Endothelial cell (in vitro differentiated cells): ENCODE data around the gene FHOD3. TPM values are rescaled to one million over a fixed set of nuclear protein-coding genes. Genes with fewer than 3 reads are reported as not detected.

ENCODE experiments used
- DNase-seq: peaks from one replicate; pipeline ENCODE4 v3.0.0; 2021; ENCODE audit warnings: low spot score
- H3K27ac Mint-ChIP-seq: one replicate; pipeline ENCODE4 v1.8.0; 2021; ENCODE audit warnings: mixed read lengths, inconsistent platforms; ENCODE audit not compliant: unreplicated experiment
- H3K27me3 Mint-ChIP-seq: one replicate; pipeline ENCODE4 v1.8.0; 2021; ENCODE audit warnings: mild to moderate bottlenecking, moderate library complexity, mixed read lengths, inconsistent platforms; ENCODE audit not compliant: unreplicated experiment
- H3K36me3 Mint-ChIP-seq: one replicate; pipeline ENCODE4 v1.8.0; 2021; ENCODE audit warnings: mild to moderate bottlenecking, low read depth, mixed read lengths, inconsistent platforms; ENCODE audit not compliant: unreplicated experiment
- H3K4me1 Mint-ChIP-seq: one replicate; pipeline ENCODE4 v1.8.0; 2021; ENCODE audit warnings: mild to moderate bottlenecking, mixed read lengths, inconsistent platforms; ENCODE audit not compliant: unreplicated experiment
- H3K4me3 Mint-ChIP-seq: one replicate; pipeline ENCODE4 v1.8.0; 2021; ENCODE audit warnings: mild to moderate bottlenecking, mixed read lengths, inconsistent platforms; ENCODE audit not compliant: unreplicated experiment
- H3K9me3 Mint-ChIP-seq: one replicate; pipeline ENCODE4 v1.8.0; 2021; ENCODE audit warnings: mixed read lengths, inconsistent platforms; ENCODE audit not compliant: unreplicated experiment
- total RNA-seq: library from RNA; stranded (reverse); fragmentation: NEBNext Ultra II Directional; extraction: Animal tissue kit (Norgen Biotek cat#: 25700); gene quantifications from one replicate; pipeline ENCODE4 v1.2.1, GENCODE V29; 2021; ENCODE audit not compliant: unreplicated experiment
- TF ChIP-seq, protein P1 (sequence below): fragments of 200-600 bp; sonication (generic); IDR thresholded peaks from one replicate; pipeline ENCODE4 v1.5.0; 2021; ENCODE audit warnings: antibody characterized with exemption; ENCODE audit not compliant: unreplicated experiment

FHOD3 gene
- total RNA-seq, 1 donor from 2014 or later = 0.67 TPM

DNA sequence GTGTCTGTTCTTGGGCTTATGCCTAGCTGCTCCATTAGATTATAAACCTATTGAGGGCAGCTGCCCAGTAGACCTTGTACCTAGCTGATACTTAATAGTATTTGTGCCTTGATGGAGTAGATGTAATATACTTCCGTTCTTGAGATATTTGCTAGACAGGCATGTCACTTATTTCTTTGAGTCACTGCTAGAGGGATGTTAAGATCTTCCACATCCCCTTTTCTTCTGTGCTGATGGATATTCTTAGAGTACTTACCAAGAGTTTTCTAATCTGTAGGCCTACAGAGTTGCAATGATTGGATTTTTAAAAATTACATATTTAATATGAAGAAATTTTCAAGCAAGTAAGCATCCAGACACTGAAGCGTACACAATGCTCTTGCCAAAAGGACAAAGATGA, 304.6 kb downstream of the FHOD3 start:
- no peaks in the 10 kb centered on the region for H3K27me3 Mint-ChIP-seq
- TF ChIP-seq, protein P1, sequence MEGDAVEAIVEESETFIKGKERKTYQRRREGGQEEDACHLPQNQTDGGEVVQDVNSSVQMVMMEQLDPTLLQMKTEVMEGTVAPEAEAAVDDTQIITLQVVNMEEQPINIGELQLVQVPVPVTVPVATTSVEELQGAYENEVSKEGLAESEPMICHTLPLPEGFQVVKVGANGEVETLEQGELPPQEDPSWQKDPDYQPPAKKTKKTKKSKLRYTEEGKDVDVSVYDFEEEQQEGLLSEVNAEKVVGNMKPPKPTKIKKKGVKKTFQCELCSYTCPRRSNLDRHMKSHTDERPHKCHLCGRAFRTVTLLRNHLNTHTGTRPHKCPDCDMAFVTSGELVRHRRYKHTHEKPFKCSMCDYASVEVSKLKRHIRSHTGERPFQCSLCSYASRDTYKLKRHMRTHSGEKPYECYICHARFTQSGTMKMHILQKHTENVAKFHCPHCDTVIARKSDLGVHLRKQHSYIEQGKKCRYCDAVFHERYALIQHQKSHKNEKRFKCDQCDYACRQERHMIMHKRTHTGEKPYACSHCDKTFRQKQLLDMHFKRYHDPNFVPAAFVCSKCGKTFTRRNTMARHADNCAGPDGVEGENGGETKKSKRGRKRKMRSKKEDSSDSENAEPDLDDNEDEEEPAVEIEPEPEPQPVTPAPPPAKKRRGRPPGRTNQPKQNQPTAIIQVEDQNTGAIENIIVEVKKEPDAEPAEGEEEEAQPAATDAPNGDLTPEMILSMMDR = no peak
- DNase-seq = no peak
- H3K4me1 Mint-ChIP-seq = no peaks in the 10 kb centered on the region
- no peaks in the 10 kb centered on the region for H3K36me3 Mint-ChIP-seq
- no peak overlapping the region for H3K27ac Mint-ChIP-seq
- H3K4me3 Mint-ChIP-seq = no peak overlapping the region
- no peaks in the 10 kb centered on the region for H3K9me3 Mint-ChIP-seq

DNA sequence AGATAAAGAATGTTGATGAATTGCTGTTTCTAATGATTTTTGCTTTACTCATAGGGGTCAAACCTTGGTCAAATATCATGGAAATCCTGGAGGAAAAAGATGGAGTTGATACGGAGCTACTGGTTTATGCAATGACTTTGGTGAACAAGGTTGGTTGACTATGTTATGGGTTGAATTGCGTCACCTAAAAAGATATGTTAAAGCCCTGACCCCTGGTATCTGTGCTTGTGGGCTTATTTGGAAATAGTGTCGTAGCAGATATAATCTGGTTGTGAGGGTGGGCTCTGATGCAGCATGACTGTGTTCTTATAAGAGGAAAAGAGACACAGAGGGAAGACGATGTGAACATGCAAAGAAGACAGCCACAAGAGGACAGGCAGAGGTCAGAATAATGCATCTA, 305.1 kb downstream of the FHOD3 start:
- Mint-ChIP-seq H3K4me1 (no peaks in the 10 kb centered on the region), H3K27me3 (no peaks in the 10 kb centered on the region), H3K36me3 (no peaks in the 10 kb centered on the region), H3K4me3 (no peak overlapping the region), H3K27ac (no peak overlapping the region), H3K9me3 (no peaks in the 10 kb centered on the region)
- no peak for DNase-seq
- TF ChIP-seq, protein P1 = no peak

- H3K27me3 Mint-ChIP-seq = peaks cover under 1% of the 10 kb centered on the region
- no peaks in the 10 kb centered on the region for H3K4me1 Mint-ChIP-seq
- no peaks in the 10 kb centered on the region for H3K36me3 Mint-ChIP-seq
- H3K27ac Mint-ChIP-seq = no peak overlapping the region
- no peak for DNase-seq
- TF ChIP-seq, protein P1 = no peak
- H3K9me3 Mint-ChIP-seq = no peaks in the 10 kb centered on the region
- H3K4me3 Mint-ChIP-seq = no peak overlapping the region
These were observed 310.6 kb downstream of the FHOD3 start for GRCh38 chr18:36608107-36608506.

DNA sequence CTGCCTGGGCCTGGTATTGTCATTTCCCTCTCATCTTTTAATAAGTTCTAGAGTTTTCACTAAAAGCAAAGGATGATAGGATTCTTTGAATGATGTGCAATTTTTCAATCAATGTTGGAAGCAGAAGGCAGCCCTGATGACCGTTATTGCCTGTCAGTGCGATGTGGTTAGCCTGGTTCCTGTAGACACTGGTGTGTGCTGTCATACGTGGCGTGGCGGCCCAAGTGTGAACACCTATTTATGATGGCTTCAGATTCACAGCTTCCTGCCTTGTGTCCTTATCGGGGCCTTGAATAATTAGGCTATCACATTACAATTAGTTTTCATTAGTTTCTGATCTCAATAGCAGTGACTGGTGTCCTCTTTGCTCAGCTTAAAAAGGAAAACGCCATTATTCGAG, 312.7 kb downstream of the FHOD3 start:
- TF ChIP-seq, protein P1 = no peak
- Mint-ChIP-seq H3K27ac (no peak overlapping the region), H3K36me3 (no peaks in the 10 kb centered on the region), H3K4me3 (no peak overlapping the region), H3K27me3 (peaks cover 3% of the 10 kb centered on the region), H3K9me3 (no peaks in the 10 kb centered on the region), H3K4me1 (no peaks in the 10 kb centered on the region)
- DNase-seq = no peak

- no peaks in the 10 kb centered on the region for H3K9me3 Mint-ChIP-seq
- no peak for DNase-seq
These were observed 313.1 kb downstream of the FHOD3 start for GRCh38 chr18:36610661-36611060.

More at GRCh38 chr18:36610661-36611060, 313.1 kb downstream of the FHOD3 start:
- TF ChIP-seq, protein P1 = no peak
- peaks cover 3% of the 10 kb centered on the region for H3K27me3 Mint-ChIP-seq
- no peak overlapping the region for H3K27ac Mint-ChIP-seq
- no peaks in the 10 kb centered on the region for H3K36me3 Mint-ChIP-seq
- no peak overlapping the region for H3K4me3 Mint-ChIP-seq
- H3K4me1 Mint-ChIP-seq = no peaks in the 10 kb centered on the region
